Colonic mucosa (tissue), 4 donors: ENCODE data around the gene TRUB1. TPM values are rescaled to one million over a fixed set of nuclear protein-coding genes. Genes with fewer than 3 reads are reported as not detected.

Experiments used
- DNase-seq: peaks from one replicate; pipeline ENCODE4 v3.0.0-alpha.2; 2020
- H3K27ac ChIP-seq: fragments of 200-600 bp; one replicate; pipeline ENCODE4 v1.8.0; 2021
- H3K27me3 ChIP-seq: fragments of 200-600 bp; one replicate; pipeline ENCODE4 v1.8.0; 2021
- H3K36me3 ChIP-seq: fragments of 200-600 bp; one replicate; pipeline ENCODE4 v1.8.0; 2021
- H3K4me1 ChIP-seq: fragments of 200-600 bp; one replicate; pipeline ENCODE4 v1.8.0; 2021; ENCODE audit warnings: mild to moderate bottlenecking
- H3K4me3 ChIP-seq: fragments of 200-600 bp; one replicate; pipeline ENCODE4 v1.8.0; 2021
- H3K9ac ChIP-seq, 2 donors: one replicate each; pipeline ENCODE4 v1.7.0; 2013; ENCODE audit warnings: control low read depth in 2 of 2, low read depth in 2 of 2, low read length in 2 of 2
- H3K9me3 ChIP-seq: fragments of 200-600 bp; one replicate; pipeline ENCODE4 v1.8.0; 2021
- CTCF ChIP-seq: fragments of 200-600 bp; IDR thresholded peaks from one replicate; pipeline ENCODE4 v1.8.0; 2022; ENCODE audit warnings: antibody characterized with exemption, mild to moderate bottlenecking
- intact Hi-C: fragments of 100-400 bp; cut with DNase I; formaldehyde crosslinking; loops from one replicate; pipeline ENCODE4 v1.14.1; 2022
- total RNA-seq, 2 donors: library from RNA; stranded (reverse); fragmentation: NEBNext Ultra II Directional in 1 of 2; extraction: Animal tissue kit (Norgen Biotek cat#: 25700) in 1 of 2; gene quantifications; one replicate each; pipeline ENCODE4 v1.2.1, GENCODE V29; 2021
- donor health status: healthy.
- donor health status: DM: no; HTN: no; CAD: no.
- donor health status: DM: no; HTN: no; CAD: no.

The TRUB1 gene
- total RNA-seq, 2 donors from 2014 or later, result 15.1 to 20.3 TPM

- intact Hi-C loops, result no loop called here
- no peaks in the 10 kb centered on the region for H3K4me1 ChIP-seq
- H3K36me3 ChIP-seq, result no peaks in the 10 kb centered on the region
Measured at GRCh38 chr10:114923551-114923950, 14.4 kb upstream of the TRUB1 start.

GRCh38 chr10:114925587-114926586, 12.1 kb upstream of the TRUB1 start:
- no peaks in the 10 kb centered on the region for H3K9me3 ChIP-seq
- H3K4me1 ChIP-seq, result no peaks in the 10 kb centered on the region
- DNase-seq, result no peak
- no peaks in the 10 kb centered on the region for H3K27me3 ChIP-seq
- H3K36me3 ChIP-seq, result no peaks in the 10 kb centered on the region
- H3K9ac ChIP-seq, result no peak overlapping the region
- H3K4me3 ChIP-seq, result no peak overlapping the region
- no peak for TF ChIP-seq CTCF
- no peak overlapping the region for H3K27ac ChIP-seq
- intact Hi-C loops, result no loop called here

More at GRCh38 chr10:114923551-114923950, 14.4 kb upstream of the TRUB1 start:
- no peak for DNase-seq
- H3K27me3 ChIP-seq, result no peaks in the 10 kb centered on the region
- H3K9me3 ChIP-seq, result no peaks in the 10 kb centered on the region
- H3K4me3 ChIP-seq, result no peak overlapping the region
- TF ChIP-seq CTCF, result no peak
- no peak overlapping the region for H3K27ac ChIP-seq
- no peak overlapping the region for H3K9ac ChIP-seq

- intact Hi-C loops, result no loop called here
- H3K4me3 ChIP-seq, result no peak overlapping the region
- no peak overlapping the region for H3K9ac ChIP-seq
- no peaks in the 10 kb centered on the region for H3K4me1 ChIP-seq
- no peak for DNase-seq
- no peaks in the 10 kb centered on the region for H3K9me3 ChIP-seq
- H3K36me3 ChIP-seq, result no peaks in the 10 kb centered on the region
- TF ChIP-seq CTCF, result no peak
- H3K27ac ChIP-seq, result no peak overlapping the region
- H3K27me3 ChIP-seq, result no peaks in the 10 kb centered on the region
Measured at GRCh38 chr10:114928818-114929217, 9.2 kb upstream of the TRUB1 start.

GRCh38 chr10:114930320-114930719, 7.7 kb upstream of the TRUB1 start:
- no peak for DNase-seq
- Histone ChIP-seq H3K4me3 (no peak overlapping the region), H3K9me3 (no peaks in the 10 kb centered on the region), H3K36me3 (no peaks in the 10 kb centered on the region), H3K4me1 (no peaks in the 10 kb centered on the region), H3K27me3 (no peaks in the 10 kb centered on the region), H3K9ac (no peak overlapping the region), H3K27ac (no peak overlapping the region)
- intact Hi-C loops, result no loop called here
- TF ChIP-seq CTCF, result no peak

GRCh38 chr10:114931072-114931679, 6.8 kb upstream of the TRUB1 start:
- no peak for DNase-seq
- Histone ChIP-seq H3K4me3 (no peak overlapping the region), H3K4me1 (no peaks in the 10 kb centered on the region), H3K27me3 (no peaks in the 10 kb centered on the region), H3K36me3 (no peaks in the 10 kb centered on the region), H3K9ac (no peak overlapping the region), H3K27ac (no peak overlapping the region), H3K9me3 (no peaks in the 10 kb centered on the region)
- intact Hi-C loops, result no loop called here
- no peak for TF ChIP-seq CTCF
